ENCODE data around the gene GPR18.

The GPR18 gene

DNA sequence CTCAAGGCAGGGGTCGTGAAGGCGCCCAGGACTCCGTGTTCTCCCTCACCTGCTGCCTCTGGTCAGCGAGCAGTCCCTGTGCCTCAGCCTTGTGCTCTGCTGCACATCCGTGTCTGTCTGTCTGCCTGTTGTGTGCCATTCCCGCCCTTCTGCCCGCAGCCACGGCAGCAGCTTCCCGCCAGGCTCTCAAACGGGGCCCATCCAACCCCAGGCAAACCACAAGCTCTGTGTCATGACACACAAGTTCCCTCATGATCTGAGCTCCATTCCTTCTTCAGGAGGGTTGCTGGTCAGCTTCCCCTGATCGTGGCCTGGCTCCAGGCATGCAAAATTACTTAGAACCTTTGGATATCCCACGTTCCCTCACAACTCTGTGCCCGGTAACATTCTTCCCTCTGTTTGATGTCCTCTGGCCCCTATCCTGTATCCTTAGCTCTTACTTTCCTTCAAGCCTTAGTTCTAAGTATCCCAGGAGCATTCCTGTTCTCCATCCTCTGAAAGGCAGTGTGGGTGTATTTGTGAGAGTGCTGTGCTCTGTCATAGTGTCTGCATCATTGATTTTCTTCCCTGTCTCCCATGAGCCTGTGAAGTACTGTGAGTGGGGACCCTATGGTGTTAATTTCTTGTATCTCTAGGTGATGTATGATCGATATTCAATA lies 45.8 kb upstream of the GPR18 start:
- no peak for DNase-seq
- TF ChIP-seq, protein P1, sequence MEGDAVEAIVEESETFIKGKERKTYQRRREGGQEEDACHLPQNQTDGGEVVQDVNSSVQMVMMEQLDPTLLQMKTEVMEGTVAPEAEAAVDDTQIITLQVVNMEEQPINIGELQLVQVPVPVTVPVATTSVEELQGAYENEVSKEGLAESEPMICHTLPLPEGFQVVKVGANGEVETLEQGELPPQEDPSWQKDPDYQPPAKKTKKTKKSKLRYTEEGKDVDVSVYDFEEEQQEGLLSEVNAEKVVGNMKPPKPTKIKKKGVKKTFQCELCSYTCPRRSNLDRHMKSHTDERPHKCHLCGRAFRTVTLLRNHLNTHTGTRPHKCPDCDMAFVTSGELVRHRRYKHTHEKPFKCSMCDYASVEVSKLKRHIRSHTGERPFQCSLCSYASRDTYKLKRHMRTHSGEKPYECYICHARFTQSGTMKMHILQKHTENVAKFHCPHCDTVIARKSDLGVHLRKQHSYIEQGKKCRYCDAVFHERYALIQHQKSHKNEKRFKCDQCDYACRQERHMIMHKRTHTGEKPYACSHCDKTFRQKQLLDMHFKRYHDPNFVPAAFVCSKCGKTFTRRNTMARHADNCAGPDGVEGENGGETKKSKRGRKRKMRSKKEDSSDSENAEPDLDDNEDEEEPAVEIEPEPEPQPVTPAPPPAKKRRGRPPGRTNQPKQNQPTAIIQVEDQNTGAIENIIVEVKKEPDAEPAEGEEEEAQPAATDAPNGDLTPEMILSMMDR (IDR thresholded peaks at IDR 0.05; ENCODE audit: low read length), result no peak
- TF ChIP-seq EZH2 (optimal IDR thresholded peaks at IDR 0.05; ENCODE audit: low read depth, low read length) (no peak), EZH2phosphoT487 (IDR thresholded peaks at IDR 0.05; ENCODE audit: low read length) (no peak)
- H2AFZ ChIP-seq (ENCODE audit: low read length), result no peak overlapping the region
- H3K4me1 ChIP-seq (ENCODE audit: low read length), result no peaks in the 10 kb centered on the region
- no peak overlapping the region for H3K4me2 ChIP-seq (ENCODE audit: low read depth, low read length)
- no peaks in the 10 kb centered on the region for H3F3A ChIP-seq (ENCODE audit: insufficient read depth, low read length)
- no peaks in the 10 kb centered on the region for H4K20me1 ChIP-seq (ENCODE audit: insufficient read depth, low read length)
- no peak overlapping the region for H3K4me3 ChIP-seq (ENCODE audit: low read length)
- H3K79me2 ChIP-seq (ENCODE audit: low read length), result no peaks in the 10 kb centered on the region
- H3K36me3 ChIP-seq (replicated peaks; ENCODE audit: insufficient read depth, low read length), result no peaks in the 10 kb centered on the region
- H3K9me2 ChIP-seq (replicated peaks; ENCODE audit: insufficient read depth, low read length), result no peaks in the 10 kb centered on the region
- H3K9ac ChIP-seq (ENCODE audit: low read length), result no peak overlapping the region
- H3K27ac ChIP-seq (ENCODE audit: low read length), result no peak overlapping the region
- H3K9me3 ChIP-seq (replicated peaks; ENCODE audit: insufficient read depth, low read length), result no peaks in the 10 kb centered on the region
- no peaks in the 10 kb centered on the region for H3K27me3 ChIP-seq (replicated peaks; ENCODE audit: insufficient read depth, low read length)

DNA sequence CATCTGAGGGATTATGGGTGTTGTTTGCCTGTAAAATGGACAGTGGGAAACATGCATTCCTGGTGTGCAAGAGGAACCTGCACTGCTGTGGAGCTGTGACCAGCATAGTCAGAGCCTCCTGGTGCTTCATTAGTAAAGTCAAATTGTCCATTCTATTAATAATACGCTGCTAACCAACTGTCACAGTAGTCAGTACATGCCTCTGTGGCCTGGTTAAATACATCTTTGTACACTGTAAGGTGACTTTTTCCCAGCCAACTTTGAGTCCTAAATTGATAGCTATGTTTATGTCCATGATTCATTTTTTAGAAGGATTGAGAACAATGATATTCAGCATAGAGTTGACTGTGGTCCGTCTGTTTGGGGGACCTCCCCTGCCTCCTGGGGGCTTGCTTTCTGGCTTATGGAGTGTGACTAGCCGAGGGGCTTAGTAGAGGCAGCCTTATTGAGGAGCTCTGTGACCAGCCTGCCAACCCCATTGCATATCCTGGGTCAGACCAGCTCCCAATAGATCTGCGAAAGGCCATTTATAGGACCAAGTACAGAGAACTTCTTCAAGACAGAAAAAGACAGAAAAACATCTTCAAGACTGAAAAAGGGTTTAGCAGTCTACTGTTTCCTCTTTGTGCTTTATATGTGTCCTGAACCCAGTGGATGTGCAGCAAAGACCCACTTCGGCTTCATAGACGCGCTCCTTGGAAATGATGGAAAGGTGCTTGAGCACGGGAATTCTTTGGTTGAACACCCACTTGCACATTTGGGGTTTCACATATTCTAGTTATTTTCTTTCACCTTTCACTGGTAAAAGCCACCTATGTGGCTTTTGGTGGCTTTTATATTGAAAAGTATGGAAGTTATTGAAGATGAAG lies 44.7 kb upstream of the GPR18 start:
- Histone ChIP-seq H3K4me3 (ENCODE audit: low read length) (no peak overlapping the region), H3K4me1 (ENCODE audit: low read length) (no peaks in the 10 kb centered on the region), H3F3A (ENCODE audit: insufficient read depth, low read length) (no peaks in the 10 kb centered on the region), H2AFZ (ENCODE audit: low read length) (no peak overlapping the region), H3K9me2 (replicated peaks; ENCODE audit: insufficient read depth, low read length) (no peaks in the 10 kb centered on the region), H3K9me3 (replicated peaks; ENCODE audit: insufficient read depth, low read length) (no peaks in the 10 kb centered on the region), H4K20me1 (ENCODE audit: insufficient read depth, low read length) (no peaks in the 10 kb centered on the region), H3K4me2 (ENCODE audit: low read depth, low read length) (no peak overlapping the region), H3K9ac (ENCODE audit: low read length) (no peak overlapping the region), H3K79me2 (ENCODE audit: low read length) (no peaks in the 10 kb centered on the region), H3K27ac (ENCODE audit: low read length) (no peak overlapping the region), H3K27me3 (replicated peaks; ENCODE audit: insufficient read depth, low read length) (no peaks in the 10 kb centered on the region), H3K36me3 (replicated peaks; ENCODE audit: insufficient read depth, low read length) (no peaks in the 10 kb centered on the region)
- TF ChIP-seq EZH2 (optimal IDR thresholded peaks at IDR 0.05; ENCODE audit: low read depth, low read length) (no peak), EZH2phosphoT487 (IDR thresholded peaks at IDR 0.05; ENCODE audit: low read length) (no peak)
- TF ChIP-seq, protein P1 (IDR thresholded peaks at IDR 0.05; ENCODE audit: low read length), result no peak
- DNase-seq, result no peak

DNA sequence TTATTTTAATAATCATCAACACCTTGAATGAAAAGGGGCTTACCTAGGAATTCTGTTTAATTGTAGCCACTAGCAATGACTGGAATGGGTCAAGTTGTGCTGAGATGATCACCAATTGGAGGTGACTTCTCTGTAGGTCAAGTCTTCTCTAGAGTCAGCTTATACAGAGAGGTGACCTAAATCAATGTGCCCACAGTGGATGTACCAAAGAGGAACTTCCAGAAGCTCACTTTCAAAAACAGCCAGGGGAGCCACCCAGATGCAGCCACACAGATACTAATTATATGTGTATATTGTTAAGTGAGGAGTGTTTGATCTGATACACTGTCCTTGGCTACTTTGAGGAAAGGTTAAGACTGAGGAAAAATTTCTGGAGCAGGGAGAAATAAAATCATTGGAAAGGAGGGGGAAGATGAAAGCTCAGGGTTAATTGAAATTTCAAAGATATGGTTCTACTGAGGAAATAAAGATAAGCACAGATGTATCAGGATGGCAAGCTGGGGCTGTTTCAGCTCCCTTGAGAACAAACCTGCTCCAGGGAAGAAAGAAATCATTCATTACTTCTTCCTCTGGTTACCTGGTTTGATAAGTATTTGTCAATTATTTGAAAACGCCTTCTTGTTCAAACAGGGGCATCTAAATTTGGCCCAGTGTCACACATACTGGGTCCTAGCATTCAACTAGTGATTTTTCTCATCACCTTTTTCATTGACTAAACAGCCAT lies 43.9 kb upstream of the GPR18 start:
- Histone ChIP-seq H3F3A (ENCODE audit: insufficient read depth, low read length) (no peaks in the 10 kb centered on the region), H3K4me3 (ENCODE audit: low read length) (no peak overlapping the region), H3K4me1 (ENCODE audit: low read length) (no peaks in the 10 kb centered on the region), H2AFZ (ENCODE audit: low read length) (no peak overlapping the region), H3K27ac (ENCODE audit: low read length) (no peak overlapping the region), H3K9ac (ENCODE audit: low read length) (no peak overlapping the region), H3K9me2 (replicated peaks; ENCODE audit: insufficient read depth, low read length) (no peaks in the 10 kb centered on the region), H3K9me3 (replicated peaks; ENCODE audit: insufficient read depth, low read length) (no peaks in the 10 kb centered on the region), H3K36me3 (replicated peaks; ENCODE audit: insufficient read depth, low read length) (no peaks in the 10 kb centered on the region), H3K4me2 (ENCODE audit: low read depth, low read length) (no peak overlapping the region), H3K27me3 (replicated peaks; ENCODE audit: insufficient read depth, low read length) (no peaks in the 10 kb centered on the region), H3K79me2 (ENCODE audit: low read length) (no peaks in the 10 kb centered on the region), H4K20me1 (ENCODE audit: insufficient read depth, low read length) (no peaks in the 10 kb centered on the region)
- no peak for DNase-seq
- TF ChIP-seq EZH2 (optimal IDR thresholded peaks at IDR 0.05; ENCODE audit: low read depth, low read length), result no peak
- TF ChIP-seq, protein P1 (IDR thresholded peaks at IDR 0.05; ENCODE audit: low read length), result no peak
- TF ChIP-seq EZH2phosphoT487 (IDR thresholded peaks at IDR 0.05; ENCODE audit: low read length), result no peak
